Stimulated activated CD8-positive, alpha-beta memory T cell treated with anti-CD3 and anti-CD28 coated beads, Interleukin-4, amount 100 ng/mL, for 24 hours (primary cell): ENCODE results near the gene SLC38A4.

Experiments
- DNase-seq: peaks from one replicate; pipeline ENCODE4 v3.0.0-alpha.2; 2020; ENCODE audit warnings: low read depth

SLC38A4 gene

GRCh38 chr12:46815809-46816208 lies 10.0 kb downstream of the SLC38A4 start:
- no peak for DNase-seq

- no peak for DNase-seq
Measured at GRCh38 chr12:46814143-46814542, 11.7 kb downstream of the SLC38A4 start.

GRCh38 chr12:46811185-46811584 lies 14.6 kb downstream of the SLC38A4 start:
- DNase-seq, result no peak

GRCh38 chr12:46808955-46809697 lies 16.7 kb downstream of the SLC38A4 start:
- no peak for DNase-seq

GRCh38 chr12:46808317-46808716 lies 17.5 kb downstream of the SLC38A4 start:
- no peak for DNase-seq

GRCh38 chr12:46804054-46804453 lies 21.7 kb downstream of the SLC38A4 start:
- no peak for DNase-seq

GRCh38 chr12:46803517-46803916 lies 22.3 kb downstream of the SLC38A4 start:
- DNase-seq, result no peak

- DNase-seq, result no peak
Measured at GRCh38 chr12:46801293-46801692, 24.5 kb downstream of the SLC38A4 start.

- no peak for DNase-seq
Measured at GRCh38 chr12:46800160-46800559, 25.6 kb downstream of the SLC38A4 start.

- DNase-seq, result no peak
Measured at GRCh38 chr12:46798648-46799047, 27.1 kb downstream of the SLC38A4 start.

GRCh38 chr12:46798056-46798455 lies 27.7 kb downstream of the SLC38A4 start:
- no peak for DNase-seq

GRCh38 chr12:46795988-46796387 lies 29.8 kb downstream of the SLC38A4 start:
- DNase-seq, result no peak

GRCh38 chr12:46794593-46795190 lies 31.1 kb downstream of the SLC38A4 start:
- no peak for DNase-seq

GRCh38 chr12:46792925-46793324 lies 32.9 kb downstream of the SLC38A4 start:
- DNase-seq, result no peak

- DNase-seq, result no peak
Measured at GRCh38 chr12:46790066-46790465, 35.7 kb downstream of the SLC38A4 start.

- DNase-seq, result no peak
Measured at GRCh38 chr12:46788072-46788887, 37.5 kb downstream of the SLC38A4 start.

GRCh38 chr12:46787496-46788055 lies 38.2 kb downstream of the SLC38A4 start:
- DNase-seq, result no peak

GRCh38 chr12:46786774-46787173 lies 39.0 kb downstream of the SLC38A4 start:
- no peak for DNase-seq

GRCh38 chr12:46785382-46785781 lies 40.4 kb downstream of the SLC38A4 start:
- DNase-seq, result no peak

- DNase-seq, result no peak
Measured at GRCh38 chr12:46783871-46784270, 41.9 kb downstream of the SLC38A4 start.

GRCh38 chr12:46779879-46780278 lies 45.9 kb downstream of the SLC38A4 start:
- no peak for DNase-seq

GRCh38 chr12:46779063-46779462 lies 46.7 kb downstream of the SLC38A4 start:
- no peak for DNase-seq

GRCh38 chr12:46778415-46778814 lies 47.4 kb downstream of the SLC38A4 start:
- DNase-seq, result no peak
